WTC11 (cell line): Measurements from ENCODE around the gene ZNF415. TPM values are rescaled to one million over a fixed set of nuclear protein-coding genes. Genes with fewer than 3 reads are reported as not detected.

Experiments
- ATAC-seq: fragments of 200-7000 bp; cut with Tn5 transposase; 2 replicates; pipeline ENCODE4 v1.10.0; 2021; ENCODE audit warnings: mild to moderate bottlenecking, moderate library complexity
- CTCF ChIA-PET: fragments of 300-600 bp; sonication (Branson Sonifier 250); formaldehyde crosslinking; loops from one replicate; lab custom pipeline; 2021; ENCODE audit warnings: antibody characterized with exemption; lab: Charles Lee
- POLR2A ChIA-PET: fragments of 350-600 bp; sonication (Branson Sonifier 250); formaldehyde crosslinking; loops from one replicate; lab custom pipeline; 2021; ENCODE audit warnings: antibody characterized with exemption; lab: Charles Lee
- DNase-seq: peaks from one replicate; pipeline ENCODE4 v3.0.0; 2021; ENCODE audit warnings: low spot score
- H3K27ac Mint-ChIP-seq: 2 replicates; pipeline ENCODE4 v1.8.0; 2021; ENCODE audit warnings: mixed read lengths
- H3K27me3 Mint-ChIP-seq: 2 replicates; pipeline ENCODE4 v1.8.0; 2021; ENCODE audit warnings: low read depth, mild to moderate bottlenecking, moderate library complexity, mixed read lengths
- H3K36me3 Mint-ChIP-seq: 2 replicates; pipeline ENCODE4 v1.8.0; 2021; ENCODE audit warnings: mixed read lengths
- H3K4me1 Mint-ChIP-seq: 2 replicates; pipeline ENCODE4 v1.8.0; 2022; ENCODE audit warnings: mixed read lengths
- H3K4me3 Mint-ChIP-seq: 2 replicates; pipeline ENCODE4 v1.8.0; 2021; ENCODE audit warnings: mild to moderate bottlenecking, moderate library complexity, mixed read lengths
- H3K9me3 Mint-ChIP-seq: 2 replicates; pipeline ENCODE4 v1.8.0; 2021; ENCODE audit warnings: mixed read lengths
- ATF1 ChIP-seq: sonication (generic); formaldehyde crosslinking; IDR thresholded peaks from 2 replicates; pipeline ENCODE4 v1.8.1; 2023; ENCODE audit warnings: mild to moderate bottlenecking, moderate library complexity, missing genetic modification reagents
- CBFB ChIP-seq: sonication (generic); formaldehyde crosslinking; IDR thresholded peaks from 2 replicates; pipeline ENCODE4 v1.8.1; 2022; ENCODE audit warnings: mild to moderate bottlenecking, low read depth, missing genetic modification reagents
- E2F1 ChIP-seq: sonication (generic); formaldehyde crosslinking; IDR thresholded peaks from 2 replicates; pipeline ENCODE4 v1.8.0; 2022; ENCODE audit warnings: mild to moderate bottlenecking, missing genetic modification reagents
- E2F4 ChIP-seq: sonication (generic); formaldehyde crosslinking; IDR thresholded peaks from 2 replicates; pipeline ENCODE4 v1.8.1; 2022; ENCODE audit warnings: low read depth, mild to moderate bottlenecking, moderate library complexity, missing genetic modification reagents, borderline replicate concordance
- ESRRA ChIP-seq: sonication (generic); formaldehyde crosslinking; IDR thresholded peaks from 2 replicates; pipeline ENCODE4 v1.8.1; 2022; ENCODE audit warnings: mild to moderate bottlenecking, missing genetic modification reagents, borderline replicate concordance
- FOXP1 ChIP-seq: sonication (generic); formaldehyde crosslinking; IDR thresholded peaks from 2 replicates; pipeline ENCODE4 v1.8.0; 2022; ENCODE audit warnings: missing genetic modification reagents, mild to moderate bottlenecking, moderate library complexity, borderline replicate concordance
- JAZF1 ChIP-seq: fragments of 250-450 bp; sonication (Bioruptor Pico); IDR thresholded peaks from 2 replicates; pipeline ENCODE4 v1.9.0; 2021; ENCODE audit warnings: moderate library complexity, mild to moderate bottlenecking, inconsistent platforms
- NR2C2 ChIP-seq: sonication (generic); formaldehyde crosslinking; IDR thresholded peaks from 2 replicates; pipeline ENCODE4 v1.8.0; 2022; ENCODE audit warnings: mild to moderate bottlenecking, missing genetic modification reagents
- SP1 ChIP-seq: sonication (generic); formaldehyde crosslinking; conservative IDR thresholded peaks from 2 replicates; pipeline ENCODE4 v1.8.1; 2022; ENCODE audit warnings: missing genetic modification reagents
- TCF7 ChIP-seq: sonication (generic); formaldehyde crosslinking; IDR thresholded peaks from 2 replicates; pipeline ENCODE4 v1.8.0; 2022; ENCODE audit warnings: mild to moderate bottlenecking, low read depth, missing genetic modification reagents, moderate library complexity
- TEAD4 ChIP-seq: sonication (generic); formaldehyde crosslinking; IDR thresholded peaks from 2 replicates; pipeline ENCODE4 v1.8.0; 2022; ENCODE audit warnings: mild to moderate bottlenecking, missing genetic modification reagents
- USF1 ChIP-seq: sonication (generic); formaldehyde crosslinking; IDR thresholded peaks from 2 replicates; pipeline ENCODE4 v1.8.0; 2022; ENCODE audit warnings: mild to moderate bottlenecking, missing genetic modification reagents
- ZNF138 ChIP-seq: sonication (generic); formaldehyde crosslinking; conservative IDR thresholded peaks from 2 replicates; pipeline ENCODE4 v1.8.1; 2022; ENCODE audit warnings: mild to moderate bottlenecking, moderate library complexity, missing genetic modification reagents
- ZNF416 ChIP-seq: fragments of 250-450 bp; sonication (Bioruptor Pico); IDR thresholded peaks from 2 replicates; pipeline ENCODE4 v1.9.0; 2021; ENCODE audit warnings: mild to moderate bottlenecking, inconsistent platforms
- ZNF425 ChIP-seq: fragments of 250-450 bp; sonication (Bioruptor Pico); conservative IDR thresholded peaks from 2 replicates; pipeline ENCODE4 v1.9.0; 2021; ENCODE audit warnings: mild to moderate bottlenecking
- ZSCAN18 ChIP-seq: fragments of 250-450 bp; sonication (Bioruptor Pico); IDR thresholded peaks from 2 replicates; pipeline ENCODE4 v2.1.2; 2022; ENCODE audit warnings: mild to moderate bottlenecking, moderate library complexity
- total RNA-seq: library from RNA; stranded (reverse); gene quantifications from 3 replicates; pipeline ENCODE4 v1.2.3, GENCODE V29; 2021
- TF ChIP-seq, protein P1 (sequence below): sonication (generic); formaldehyde crosslinking; IDR thresholded peaks from 2 replicates; pipeline ENCODE4 v1.8.1; 2023; ENCODE audit warnings: mild to moderate bottlenecking, missing genetic modification reagents, moderate library complexity
- TF ChIP-seq, protein P2 (sequence below): sonication (generic); formaldehyde crosslinking; IDR thresholded peaks from 2 replicates; pipeline ENCODE4 v1.8.1; 2022; ENCODE audit warnings: mild to moderate bottlenecking, moderate library complexity, missing genetic modification reagents
- TF ChIP-seq, protein P3 (sequence below): sonication (generic); formaldehyde crosslinking; IDR thresholded peaks from 2 replicates; pipeline ENCODE4 v1.8.1; 2023; ENCODE audit warnings: mild to moderate bottlenecking, missing genetic modification reagents
- TF ChIP-seq, protein P4 (sequence below): fragments of 250-450 bp; sonication (Bioruptor Pico); IDR thresholded peaks from 2 replicates; pipeline ENCODE4 v1.8.0; 2021; ENCODE audit warnings: mild to moderate bottlenecking

Gene ZNF415
- total RNA-seq, 1 experiment from 2014 or later = 11.2 TPM

- TF ChIP-seq TCF7 (CRISPR knock-in tag) = no peak
- TF ChIP-seq, all 79 proteins: peak for 0
Observed at GRCh38 chr19:53147645-53148044, 14.9 kb upstream of the ZNF415 start (continued).

DNA sequence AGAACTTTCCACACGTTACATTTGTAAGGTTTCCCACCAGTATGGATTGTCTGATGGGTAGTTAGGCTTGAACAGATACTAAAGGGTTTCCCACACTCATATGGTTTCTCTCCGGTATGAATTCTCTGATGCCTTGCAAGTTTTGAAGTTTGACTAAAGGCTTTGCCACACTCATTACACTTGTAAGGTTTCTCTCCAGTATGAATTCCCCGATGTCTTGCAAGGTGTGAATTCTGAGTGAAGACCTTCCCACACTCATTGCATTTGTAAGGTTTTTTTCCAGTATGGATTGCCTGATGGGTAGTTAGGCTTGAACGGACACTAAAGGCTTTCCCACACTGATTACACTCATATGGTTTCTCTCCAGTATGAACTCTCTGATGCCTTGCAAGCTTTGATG lies 7.6 kb upstream of the ZNF415 start:
- DNase-seq (no peak), ATAC-seq (no peak)
- TF ChIP-seq FOXP1 (CRISPR knock-in tag) (no peak), ZNF416 (CRISPR knock-in tag) (no peak), JAZF1 (CRISPR knock-in tag) (no peak), NR2C2 (CRISPR knock-in tag) (no peak), ATF1 (CRISPR knock-in tag) (no peak), ZSCAN18 (CRISPR knock-in tag) (no peak), TEAD4 (CRISPR knock-in tag) (no peak), SP1 (CRISPR knock-in tag) (no peak), ESRRA (no peak), ZNF138 (CRISPR knock-in tag) (no peak), USF1 (CRISPR knock-in tag) (no peak), ZNF425 (CRISPR knock-in tag) (no peak), E2F1 (CRISPR knock-in tag) (no peak), E2F4 (CRISPR knock-in tag) (no peak), CBFB (CRISPR knock-in tag) (no peak)
- TF ChIP-seq, protein P1, sequence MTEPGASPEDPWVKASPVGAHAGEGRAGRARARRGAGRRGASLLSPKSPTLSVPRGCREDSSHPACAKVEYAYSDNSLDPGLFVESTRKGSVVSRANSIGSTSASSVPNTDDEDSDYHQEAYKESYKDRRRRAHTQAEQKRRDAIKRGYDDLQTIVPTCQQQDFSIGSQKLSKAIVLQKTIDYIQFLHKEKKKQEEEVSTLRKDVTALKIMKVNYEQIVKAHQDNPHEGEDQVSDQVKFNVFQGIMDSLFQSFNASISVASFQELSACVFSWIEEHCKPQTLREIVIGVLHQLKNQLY (CRISPR knock-in tag) = no peak
- TF ChIP-seq, protein P2, sequence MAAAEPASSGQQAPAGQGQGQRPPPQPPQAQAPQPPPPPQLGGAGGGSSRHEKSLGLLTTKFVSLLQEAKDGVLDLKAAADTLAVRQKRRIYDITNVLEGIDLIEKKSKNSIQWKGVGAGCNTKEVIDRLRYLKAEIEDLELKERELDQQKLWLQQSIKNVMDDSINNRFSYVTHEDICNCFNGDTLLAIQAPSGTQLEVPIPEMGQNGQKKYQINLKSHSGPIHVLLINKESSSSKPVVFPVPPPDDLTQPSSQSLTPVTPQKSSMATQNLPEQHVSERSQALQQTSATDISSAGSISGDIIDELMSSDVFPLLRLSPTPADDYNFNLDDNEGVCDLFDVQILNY (CRISPR knock-in tag) = no peak
- TF ChIP-seq, protein P3, sequence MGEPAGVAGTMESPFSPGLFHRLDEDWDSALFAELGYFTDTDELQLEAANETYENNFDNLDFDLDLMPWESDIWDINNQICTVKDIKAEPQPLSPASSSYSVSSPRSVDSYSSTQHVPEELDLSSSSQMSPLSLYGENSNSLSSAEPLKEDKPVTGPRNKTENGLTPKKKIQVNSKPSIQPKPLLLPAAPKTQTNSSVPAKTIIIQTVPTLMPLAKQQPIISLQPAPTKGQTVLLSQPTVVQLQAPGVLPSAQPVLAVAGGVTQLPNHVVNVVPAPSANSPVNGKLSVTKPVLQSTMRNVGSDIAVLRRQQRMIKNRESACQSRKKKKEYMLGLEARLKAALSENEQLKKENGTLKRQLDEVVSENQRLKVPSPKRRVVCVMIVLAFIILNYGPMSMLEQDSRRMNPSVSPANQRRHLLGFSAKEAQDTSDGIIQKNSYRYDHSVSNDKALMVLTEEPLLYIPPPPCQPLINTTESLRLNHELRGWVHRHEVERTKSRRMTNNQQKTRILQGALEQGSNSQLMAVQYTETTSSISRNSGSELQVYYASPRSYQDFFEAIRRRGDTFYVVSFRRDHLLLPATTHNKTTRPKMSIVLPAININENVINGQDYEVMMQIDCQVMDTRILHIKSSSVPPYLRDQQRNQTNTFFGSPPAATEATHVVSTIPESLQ = no peak
- TF ChIP-seq, protein P4, sequence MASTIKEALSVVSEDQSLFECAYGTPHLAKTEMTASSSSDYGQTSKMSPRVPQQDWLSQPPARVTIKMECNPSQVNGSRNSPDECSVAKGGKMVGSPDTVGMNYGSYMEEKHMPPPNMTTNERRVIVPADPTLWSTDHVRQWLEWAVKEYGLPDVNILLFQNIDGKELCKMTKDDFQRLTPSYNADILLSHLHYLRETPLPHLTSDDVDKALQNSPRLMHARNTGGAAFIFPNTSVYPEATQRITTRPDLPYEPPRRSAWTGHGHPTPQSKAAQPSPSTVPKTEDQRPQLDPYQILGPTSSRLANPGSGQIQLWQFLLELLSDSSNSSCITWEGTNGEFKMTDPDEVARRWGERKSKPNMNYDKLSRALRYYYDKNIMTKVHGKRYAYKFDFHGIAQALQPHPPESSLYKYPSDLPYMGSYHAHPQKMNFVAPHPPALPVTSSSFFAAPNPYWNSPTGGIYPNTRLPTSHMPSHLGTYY (CRISPR knock-in tag) = no peak
- ChIA-PET CTCF (no interaction called here), POLR2A (no interaction called here)
- Mint-ChIP-seq H3K4me3 (no peak overlapping the region), H3K27ac (no peak overlapping the region), H3K9me3 (peaks cover 70% of the 10 kb centered on the region), H3K36me3 (peaks cover 73% of the 10 kb centered on the region), H3K4me1 (no peaks in the 10 kb centered on the region), H3K27me3 (peaks cover 24% of the 10 kb centered on the region)
